ENCODE measurements around the gene ANGPT4.

GRCh38 chr20:910132-910869 is 5.8 kb downstream of the ANGPT4 start:
- TF ChIP-seq, protein P1, sequence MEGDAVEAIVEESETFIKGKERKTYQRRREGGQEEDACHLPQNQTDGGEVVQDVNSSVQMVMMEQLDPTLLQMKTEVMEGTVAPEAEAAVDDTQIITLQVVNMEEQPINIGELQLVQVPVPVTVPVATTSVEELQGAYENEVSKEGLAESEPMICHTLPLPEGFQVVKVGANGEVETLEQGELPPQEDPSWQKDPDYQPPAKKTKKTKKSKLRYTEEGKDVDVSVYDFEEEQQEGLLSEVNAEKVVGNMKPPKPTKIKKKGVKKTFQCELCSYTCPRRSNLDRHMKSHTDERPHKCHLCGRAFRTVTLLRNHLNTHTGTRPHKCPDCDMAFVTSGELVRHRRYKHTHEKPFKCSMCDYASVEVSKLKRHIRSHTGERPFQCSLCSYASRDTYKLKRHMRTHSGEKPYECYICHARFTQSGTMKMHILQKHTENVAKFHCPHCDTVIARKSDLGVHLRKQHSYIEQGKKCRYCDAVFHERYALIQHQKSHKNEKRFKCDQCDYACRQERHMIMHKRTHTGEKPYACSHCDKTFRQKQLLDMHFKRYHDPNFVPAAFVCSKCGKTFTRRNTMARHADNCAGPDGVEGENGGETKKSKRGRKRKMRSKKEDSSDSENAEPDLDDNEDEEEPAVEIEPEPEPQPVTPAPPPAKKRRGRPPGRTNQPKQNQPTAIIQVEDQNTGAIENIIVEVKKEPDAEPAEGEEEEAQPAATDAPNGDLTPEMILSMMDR (IDR thresholded peaks at IDR 0.05 in 4 of 5, conservative IDR thresholded peaks at IDR 0.05 in 1 of 5): no peak
- no peak for TF ChIP-seq POLR2A (IDR thresholded peaks at IDR 0.05)

Data from gastrocnemius medialis (tissue), 4 donors.